ENCODE data around the gene CARD8.

CARD8 gene

DNA sequence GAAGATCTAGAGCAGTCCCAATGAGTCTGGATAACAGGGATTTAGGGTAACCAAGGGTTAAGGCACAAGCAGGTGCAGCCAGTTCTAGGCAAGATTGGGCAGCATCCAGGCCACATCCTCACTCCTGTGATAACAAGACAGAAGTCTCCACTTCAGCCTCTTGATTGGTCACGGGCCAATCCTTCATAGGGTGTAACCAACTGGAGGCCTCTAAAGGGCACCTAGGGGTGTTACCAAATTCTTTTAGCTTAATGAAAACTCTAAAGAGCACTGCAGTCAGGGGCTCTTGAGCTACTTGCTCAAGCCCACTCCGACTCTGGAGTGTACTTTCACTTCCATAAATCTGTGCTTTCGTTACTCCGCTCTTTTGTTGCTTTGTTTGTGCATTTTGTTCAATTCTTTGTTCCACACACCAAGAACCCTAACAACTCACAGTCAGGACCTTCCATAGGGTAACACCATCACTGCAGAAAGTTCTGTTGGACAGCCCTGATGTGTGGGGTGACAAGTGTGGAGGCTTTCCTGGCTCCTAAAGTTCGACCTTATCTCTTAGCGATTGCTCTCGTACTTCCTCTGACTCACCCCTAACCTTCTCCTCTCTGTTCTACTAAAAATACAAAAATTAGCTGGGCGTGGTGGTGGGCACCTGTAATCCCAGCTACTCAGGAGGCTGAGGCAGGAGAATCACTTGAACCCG is 49.2 kb downstream of the CARD8 start:
- no peak for DNase-seq (ENCODE audit: low spot score)

DNA sequence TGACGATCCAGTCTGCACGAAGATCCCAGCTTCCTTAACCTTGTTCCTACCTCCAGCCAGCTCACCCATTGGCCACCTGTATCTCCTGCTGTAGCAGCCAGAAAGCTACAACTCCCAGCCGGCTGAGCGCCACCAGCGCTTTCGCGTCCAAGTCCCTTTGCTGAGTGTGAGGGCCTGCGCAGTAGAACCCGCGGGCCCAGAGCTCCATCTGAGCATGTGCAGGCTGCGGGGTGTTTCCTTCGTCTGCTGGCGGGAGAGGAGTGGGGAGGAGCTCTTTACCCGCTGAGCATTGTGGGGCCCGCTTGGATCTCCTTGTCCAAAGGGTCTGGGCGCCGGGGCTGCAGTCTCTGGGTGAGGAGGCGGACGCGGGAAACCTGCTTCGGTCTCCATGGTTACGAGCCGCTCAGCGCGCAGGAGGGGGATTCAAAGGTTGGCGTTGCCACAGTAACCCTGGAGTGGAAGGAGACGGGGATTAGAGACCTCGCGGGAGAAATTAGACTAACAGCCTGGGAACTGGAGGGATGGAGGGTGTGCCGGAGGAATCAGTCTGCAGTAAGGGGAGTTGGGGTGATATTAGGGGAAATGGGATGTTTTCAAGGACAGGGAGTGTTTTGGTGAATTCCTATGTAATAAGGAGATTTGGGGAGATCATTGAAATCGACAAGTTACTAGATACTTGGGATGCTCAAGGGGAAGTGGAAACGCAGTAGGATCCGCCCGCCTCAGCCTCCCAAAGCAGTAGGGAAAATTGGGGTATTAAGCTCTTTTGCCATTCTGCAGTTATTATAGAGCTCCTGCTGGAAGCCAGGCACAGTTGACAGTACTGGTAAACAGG is 51.7 kb downstream of the CARD8 start:
- peak; percentile 92 for DNase-seq (ENCODE audit: low spot score)

DNA sequence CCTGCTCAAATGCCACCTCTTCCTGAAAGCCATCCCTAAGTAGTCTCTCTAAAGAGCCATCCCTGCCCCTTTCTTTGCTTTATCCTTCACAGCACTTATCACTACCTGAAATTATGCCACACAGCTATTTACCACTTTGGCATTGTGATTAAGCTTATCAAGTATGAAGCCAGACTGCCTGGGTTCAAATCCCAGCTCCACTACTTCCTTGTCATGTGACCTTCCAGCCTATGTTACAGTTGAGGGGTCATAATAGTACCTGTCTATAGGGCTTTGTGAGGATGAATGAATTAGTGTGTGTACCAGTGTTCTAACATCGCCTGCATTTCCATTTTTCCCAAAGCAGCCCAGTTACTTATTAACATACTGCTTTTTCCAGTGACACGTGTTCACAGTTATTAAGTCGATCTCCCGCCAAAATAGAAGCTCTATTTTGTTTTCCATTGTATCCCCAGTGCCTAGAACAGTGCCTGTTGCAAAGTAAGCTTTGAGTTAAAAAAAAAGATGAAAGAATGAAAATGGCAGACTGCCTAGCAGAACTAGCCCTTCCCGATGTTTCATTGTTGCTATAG is 52.4 kb downstream of the CARD8 start:
- DNase-seq (ENCODE audit: low spot score) = no peak

DNA sequence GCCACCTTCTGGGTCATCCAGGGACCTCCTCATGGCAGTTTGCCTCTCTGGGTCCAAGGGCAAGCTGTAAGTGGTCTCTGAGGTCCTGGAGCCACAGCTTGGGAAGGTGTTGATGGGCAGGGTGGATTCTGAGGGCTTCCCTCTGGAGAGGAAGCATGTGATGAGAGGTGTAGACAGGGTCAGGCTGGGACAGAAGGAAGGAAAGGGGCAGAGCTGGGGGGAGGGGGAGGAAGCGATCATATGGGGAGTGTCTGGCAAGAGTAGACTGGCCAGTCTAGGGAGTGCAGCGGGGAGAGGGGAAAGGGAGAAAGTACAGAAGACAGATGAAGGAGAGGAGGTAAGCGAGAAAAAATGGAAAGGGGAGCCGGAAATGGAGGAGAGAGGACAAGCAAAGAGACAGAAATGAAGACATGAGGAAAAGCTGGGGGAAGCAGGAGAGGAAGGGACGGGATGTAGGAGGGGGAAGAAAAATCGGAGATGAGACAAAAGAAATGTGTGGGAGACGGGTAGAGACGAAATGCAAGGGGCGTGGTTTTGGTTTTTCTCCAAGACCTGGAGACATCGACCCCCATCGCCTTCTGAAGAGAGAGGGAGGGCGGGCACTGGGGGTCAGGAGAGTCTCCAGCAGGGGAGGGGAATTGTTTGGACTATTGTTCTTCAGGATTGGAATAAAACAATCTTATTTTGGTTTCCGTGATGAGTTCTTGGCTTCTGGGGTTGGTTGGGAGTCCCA is 58.6 kb downstream of the CARD8 start:
- DNase-seq (ENCODE audit: low spot score) = no peak

DNA sequence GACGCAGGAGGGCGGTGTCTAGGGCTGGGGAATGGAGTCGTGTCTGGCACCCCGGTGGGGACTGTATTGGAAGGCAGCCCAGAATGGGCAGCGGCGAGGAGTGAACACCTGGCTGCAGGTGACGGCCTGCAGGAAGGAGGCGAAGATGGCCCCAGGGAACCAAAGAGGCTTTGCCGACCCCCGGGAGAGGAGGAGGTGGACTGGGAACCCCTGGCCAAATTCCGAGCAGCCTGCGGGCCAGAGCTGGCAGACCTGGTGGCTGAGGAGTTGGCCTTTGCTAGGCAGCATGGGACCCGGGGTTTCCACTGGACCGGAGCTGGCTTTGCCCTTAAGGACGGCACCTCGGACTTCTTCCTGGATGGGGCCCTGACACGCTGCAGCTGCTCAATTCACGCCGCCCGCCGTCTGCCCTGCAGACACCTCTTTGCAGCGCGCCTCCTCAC is 59.4 kb downstream of the CARD8 start:
- DNase-seq (ENCODE audit: low spot score) = no peak

DNA sequence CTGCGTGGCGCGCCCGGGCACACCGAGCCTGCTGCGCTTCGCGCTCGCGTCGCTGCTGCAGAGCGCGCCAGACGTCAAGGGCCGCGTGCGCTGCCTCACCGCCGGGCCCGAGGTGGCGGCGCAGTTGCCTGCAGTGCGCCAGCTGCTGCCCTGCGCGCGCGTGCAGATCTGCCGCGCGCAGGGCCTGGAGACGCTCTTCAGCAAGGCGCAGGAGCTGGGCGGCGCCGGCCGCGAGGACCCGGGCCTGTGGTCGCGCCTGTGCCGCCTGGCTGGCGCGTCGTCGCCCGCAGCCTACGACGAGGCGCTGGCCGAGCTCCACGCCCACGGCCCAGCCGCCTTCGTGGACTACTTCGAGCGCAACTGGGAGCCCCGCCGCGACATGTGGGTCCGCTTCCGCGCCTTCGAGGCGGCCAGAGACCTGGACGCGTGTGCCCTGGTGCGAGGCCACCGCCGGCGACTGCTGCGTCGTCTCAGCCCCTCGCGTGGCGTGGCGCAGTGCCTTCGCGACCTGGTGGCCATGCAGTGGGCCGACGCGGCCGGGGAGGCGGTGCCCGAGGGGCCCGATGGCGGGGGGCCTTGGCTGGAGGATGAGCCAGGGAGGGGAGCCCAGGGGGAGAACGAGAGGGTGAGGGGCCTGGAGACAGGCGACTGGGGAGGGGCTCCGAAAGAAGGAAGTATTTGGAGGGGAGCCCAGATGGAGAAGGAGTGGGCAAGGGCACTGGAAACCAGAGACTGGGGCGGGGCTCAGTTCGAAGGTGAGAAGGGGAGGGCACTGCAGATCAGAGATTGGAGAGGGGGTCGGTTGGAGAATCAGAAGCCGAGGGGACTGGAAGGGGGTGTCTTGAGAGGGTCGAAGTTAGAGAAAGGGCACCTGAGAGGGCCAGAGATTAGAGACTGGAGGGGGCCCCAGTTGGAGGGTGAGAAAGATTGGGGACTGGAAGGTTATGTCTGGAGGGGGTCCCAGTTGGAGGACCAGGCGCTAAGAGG is 60.6 kb downstream of the CARD8 start:
- DNase-seq (ENCODE audit: low spot score) = no peak

DNA sequence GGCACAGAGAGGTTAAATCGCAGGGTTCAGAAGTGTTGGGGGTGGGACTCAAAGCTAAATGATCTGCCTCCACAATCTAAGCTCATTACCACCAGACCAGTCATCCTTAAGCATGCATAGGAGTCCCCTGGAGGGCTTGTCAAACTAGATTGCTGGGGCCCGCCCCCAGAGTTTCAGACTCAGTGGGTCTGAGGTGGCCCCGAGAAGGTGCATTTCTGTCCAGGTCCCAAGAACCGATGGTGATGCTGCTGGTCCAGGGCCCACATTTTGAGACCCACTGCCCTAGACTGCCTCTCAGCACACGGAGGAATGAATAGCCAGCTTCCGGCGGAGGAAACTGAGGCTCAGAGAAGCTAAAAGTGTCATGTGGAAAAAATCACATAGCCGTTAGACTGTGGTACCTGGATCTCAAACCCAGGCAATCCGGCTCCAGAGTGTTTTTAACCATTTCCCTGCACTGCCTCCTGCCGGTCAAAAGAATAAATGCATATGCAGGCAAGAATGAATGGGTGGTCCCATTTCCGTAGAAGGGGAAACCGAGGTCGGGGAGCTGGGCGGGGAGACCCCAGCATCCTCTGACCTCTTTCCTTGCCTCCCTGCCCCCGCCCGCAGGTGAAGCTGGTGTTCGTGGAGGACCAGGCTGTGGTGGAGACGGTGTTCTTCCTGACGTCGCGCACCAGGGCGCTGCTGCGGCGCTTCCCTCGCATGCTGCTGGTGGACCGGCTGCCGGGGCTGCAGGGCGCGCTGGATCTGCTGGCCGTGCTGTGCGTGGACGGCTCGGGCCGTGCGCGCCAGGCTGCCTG is 61.5 kb downstream of the CARD8 start:
- peak; percentile 30 for DNase-seq (ENCODE audit: low spot score)

DNA sequence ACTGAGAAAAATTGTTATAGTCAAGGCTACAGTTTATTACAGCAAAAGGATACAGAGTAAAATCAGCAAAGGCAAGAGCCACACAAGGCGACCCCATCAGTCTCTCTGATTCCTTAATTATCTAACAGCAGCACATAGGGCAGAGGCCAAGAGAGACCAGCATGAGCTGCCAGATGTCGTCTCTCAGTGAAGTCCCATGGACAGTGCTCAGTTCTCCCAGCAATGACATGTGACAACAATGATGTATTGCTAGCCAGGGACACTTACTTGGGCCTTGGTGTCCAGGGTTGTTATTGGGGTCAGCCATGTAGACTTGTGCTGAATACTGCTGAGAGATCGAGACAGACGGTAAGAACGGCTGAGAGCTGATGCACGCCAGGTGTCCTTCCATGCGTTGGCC is 63.0 kb downstream of the CARD8 start:
- no peak for DNase-seq (ENCODE audit: low spot score)

DNA sequence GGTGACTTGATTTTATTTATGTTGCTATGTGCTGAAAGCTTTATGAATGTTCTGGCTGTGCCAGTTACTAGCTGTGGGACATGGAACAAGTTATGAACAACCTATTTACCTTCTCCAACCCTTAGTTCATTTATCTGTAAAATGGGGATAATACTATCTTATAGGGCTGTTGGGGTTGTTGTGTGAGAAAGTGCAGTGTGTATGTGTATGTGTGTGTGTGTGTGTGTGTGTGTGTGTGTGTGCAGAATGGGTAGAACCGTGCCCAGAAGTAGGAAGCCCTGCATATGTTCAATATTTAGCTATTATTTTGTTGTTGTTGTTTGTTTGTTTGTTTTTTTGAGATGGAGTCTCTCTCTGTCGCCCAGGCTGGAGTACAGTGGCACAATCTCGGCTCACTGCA is 64.8 kb downstream of the CARD8 start:
- no peak for DNase-seq (ENCODE audit: low spot score)

DNA sequence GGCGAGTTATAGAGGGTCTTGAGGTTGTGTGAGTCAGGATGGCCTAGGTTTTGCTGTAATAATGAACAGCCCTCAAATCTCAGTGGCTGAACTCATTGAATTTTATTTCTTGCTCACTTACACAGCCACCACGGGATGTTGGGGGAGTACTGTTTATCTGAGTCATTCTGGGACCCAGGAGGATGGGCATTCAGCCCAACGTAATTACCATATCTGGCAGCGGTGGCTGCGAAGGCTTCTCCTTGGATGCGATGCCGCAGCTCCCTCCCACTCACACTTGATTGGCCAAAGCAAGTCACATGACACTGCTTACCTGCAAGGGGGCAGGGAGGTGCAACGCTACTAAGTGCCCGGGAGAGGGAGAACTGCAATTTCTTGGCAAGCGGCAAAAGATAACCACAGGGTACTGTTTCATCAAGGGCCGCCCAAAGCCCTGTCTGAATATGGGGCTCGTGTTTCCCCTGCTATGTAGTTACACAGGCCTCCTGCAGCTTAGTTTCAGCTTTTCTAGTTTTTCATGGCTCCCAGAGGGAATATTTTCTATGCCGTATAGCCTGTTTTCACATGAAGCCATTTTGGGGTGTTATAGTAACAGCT is 65.3 kb downstream of the CARD8 start:
- peak; percentile 6 for DNase-seq (ENCODE audit: low spot score)

DNA sequence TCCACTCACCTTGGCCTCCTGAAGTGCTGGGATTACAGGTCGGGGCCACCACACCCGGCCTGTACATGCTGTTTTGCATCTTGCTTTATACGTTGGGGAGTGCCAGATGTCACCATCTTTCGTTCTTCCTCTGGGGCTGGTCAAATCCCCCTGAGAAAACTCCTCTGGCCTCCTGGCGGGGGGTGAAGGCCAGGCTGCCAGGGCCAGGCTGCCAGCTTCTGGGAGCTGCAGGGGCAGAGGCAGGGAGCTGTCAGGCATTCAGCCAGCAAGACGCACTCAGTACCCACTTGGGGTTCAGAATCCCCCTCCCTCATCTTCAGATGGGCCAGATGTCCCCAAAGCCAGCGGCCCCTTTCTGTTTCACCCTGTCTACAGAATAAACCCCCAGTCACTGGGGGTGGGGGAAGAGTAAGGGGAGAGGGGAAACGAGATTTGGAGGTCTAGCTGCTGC is 69.1 kb downstream of the CARD8 start:
- DNase-seq (ENCODE audit: low spot score) = no peak

DNA sequence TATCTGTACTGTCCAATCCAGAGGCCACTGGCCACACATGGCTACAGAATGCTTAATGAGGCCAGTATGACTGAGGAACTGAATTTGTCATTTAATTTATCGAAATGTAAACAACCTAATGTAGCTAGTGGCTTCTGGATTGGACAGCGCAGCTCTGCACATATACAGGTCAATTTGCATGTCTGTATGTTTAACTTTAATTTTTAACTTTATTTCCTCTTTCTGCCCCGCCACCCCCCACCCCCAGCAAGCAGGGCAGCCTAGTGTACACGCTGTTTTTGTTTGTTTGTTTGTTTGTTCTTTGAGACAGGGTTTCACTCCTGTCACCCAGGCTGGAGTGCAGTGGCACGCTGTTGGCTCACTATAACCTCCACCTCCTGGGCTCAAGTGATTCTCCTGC is 69.7 kb downstream of the CARD8 start:
- DNase-seq (ENCODE audit: low spot score) = no peak

DNA sequence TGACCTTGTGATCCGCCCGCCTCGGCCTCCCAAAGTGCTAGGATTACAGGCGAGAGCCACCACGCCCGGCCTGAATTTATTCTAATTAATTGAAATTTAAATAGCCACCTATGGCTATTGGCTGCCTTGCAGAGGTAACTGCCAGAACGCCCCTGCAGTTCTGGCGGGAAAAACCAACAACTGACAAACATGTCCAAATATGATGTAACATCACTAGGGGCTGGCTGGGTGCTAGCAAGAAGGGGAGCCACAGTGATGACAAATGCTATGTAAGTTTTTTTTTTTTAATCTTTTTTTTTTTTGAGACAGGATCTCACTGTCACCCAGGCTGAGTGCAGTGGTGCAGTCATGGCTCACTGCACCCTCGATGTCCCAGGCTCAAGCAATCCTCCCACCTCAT is 72.4 kb downstream of the CARD8 start:
- no peak for DNase-seq (ENCODE audit: low spot score)

DNA sequence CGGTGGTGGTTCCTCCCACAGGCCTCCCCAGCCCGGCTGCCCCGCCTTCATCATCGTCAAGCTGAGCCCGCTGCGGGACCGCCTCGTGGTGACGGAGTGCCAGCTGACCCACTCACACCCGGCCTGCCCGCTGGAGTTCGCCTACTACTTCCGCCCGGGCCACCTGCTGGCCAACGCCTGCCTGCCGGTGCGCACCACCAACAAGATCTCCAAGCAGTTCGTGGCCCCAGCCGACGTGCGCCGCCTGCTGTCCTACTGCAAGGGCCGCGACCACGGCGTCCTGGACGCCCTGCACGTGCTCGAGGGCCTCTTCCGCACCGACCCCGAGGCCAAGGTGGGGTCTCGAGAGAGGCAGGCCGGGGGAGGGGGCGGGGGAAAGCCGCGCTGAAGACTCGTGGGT is 73.3 kb downstream of the CARD8 start:
- no peak for DNase-seq (ENCODE audit: low spot score)

DNA sequence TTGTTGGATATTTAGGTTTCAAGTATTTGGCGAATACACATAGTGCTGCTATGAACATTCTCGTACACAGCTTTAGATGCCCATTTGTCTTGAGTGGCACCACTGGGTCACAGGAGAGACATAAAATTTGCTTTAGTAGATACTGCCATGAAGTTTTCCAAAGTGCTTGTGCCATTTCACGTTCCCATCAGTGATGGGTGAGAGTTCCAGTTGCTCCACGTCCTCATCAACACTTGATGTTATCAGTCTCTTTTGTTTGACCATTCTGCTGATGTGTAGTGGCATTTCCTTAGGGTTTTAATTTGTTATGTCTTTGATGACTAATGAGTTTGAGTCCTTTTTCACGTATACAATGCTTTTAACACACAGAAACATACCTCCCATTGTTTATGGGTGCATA is 74.2 kb downstream of the CARD8 start:
- no peak for DNase-seq (ENCODE audit: low spot score)

DNA sequence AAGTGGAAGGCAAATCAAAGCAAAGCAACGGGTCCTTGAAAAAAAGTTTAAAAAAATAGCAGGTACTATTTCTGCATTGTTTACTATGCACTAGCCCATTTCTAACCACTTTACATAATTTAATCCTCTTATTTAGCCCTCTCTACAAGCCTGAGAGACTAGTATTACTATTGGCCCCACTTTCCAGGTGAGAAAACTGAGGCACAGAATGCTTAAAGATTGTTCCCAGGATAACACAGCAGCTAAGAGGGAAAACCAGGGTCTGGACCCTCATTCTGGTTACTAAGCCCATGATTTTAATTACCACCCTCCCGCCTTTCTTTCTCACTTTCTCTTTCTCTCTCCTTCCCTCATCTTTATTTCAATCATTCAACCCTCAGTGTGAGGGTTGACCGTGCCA is 79.5 kb downstream of the CARD8 start:
- DNase-seq (ENCODE audit: low spot score) = no peak

DNA sequence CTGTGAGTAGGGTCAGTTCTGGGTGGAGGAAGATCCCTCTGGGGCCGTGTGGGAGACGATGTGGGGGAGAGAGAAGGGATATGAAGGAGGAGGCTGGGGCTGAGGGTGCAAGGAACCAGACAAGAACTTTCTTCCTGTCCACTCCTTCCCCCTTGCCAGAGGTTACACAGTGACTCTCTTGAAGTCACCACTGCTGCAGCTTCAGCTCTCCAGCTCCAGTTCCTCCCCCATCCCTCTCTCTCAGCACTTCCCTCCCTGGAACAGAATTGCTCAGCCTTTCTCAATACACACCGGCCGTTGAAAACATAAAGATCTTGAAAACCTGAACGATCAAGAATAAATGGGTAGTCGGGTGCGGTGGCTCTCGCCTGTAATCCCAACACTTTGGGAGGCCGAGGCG is 80.1 kb downstream of the CARD8 start:
- no peak for DNase-seq (ENCODE audit: low spot score)

DNA sequence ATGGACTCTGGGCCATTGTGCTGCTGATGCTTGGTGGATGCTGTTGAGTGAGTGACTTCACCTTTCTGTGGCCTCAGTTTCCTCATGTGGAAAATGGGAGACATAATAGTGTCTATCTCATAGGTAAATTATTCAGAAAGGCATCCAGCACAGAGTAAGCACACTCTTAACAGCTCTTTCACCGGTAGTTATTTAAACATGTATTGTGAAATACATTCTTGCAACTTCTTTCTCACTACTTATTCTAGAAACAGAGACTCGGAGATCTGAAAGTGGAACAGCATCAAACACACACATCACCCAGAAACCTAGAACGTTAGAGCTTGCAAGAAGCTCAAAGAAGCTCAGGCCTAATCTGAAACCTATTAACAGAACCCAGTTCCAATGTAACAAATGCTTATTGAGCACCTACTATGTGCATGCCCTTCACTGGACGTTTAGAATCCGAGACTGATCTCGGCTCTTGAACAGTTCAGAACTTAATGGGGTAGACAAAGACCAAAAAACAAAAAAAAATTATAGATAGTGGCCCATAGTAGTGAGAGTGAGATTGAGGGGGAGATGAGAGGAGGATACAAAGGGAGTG is 81.2 kb downstream of the CARD8 start:
- DNase-seq (ENCODE audit: low spot score) = no peak

DNA sequence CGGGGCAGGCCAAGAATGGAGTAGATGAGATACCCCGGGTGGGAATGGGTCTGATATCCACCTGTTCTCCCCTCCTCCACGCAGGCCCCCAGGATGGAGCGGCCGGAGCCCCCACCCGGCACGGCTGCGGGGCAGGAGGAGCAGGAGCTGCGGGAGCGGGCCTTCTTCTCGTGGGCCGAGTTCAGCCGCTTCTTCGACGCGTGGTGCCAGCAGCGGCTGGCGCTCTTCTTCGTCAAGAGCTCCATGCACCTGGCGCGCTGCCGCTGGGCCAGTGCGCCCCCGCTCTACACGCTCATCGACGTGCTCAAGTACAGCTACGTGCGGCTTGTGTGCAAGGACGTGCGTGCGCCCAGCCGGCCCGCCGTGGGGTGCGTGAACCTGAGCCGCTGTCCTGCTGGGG is 84.0 kb downstream of the CARD8 start:
- DNase-seq (ENCODE audit: low spot score) = no peak

All from CD4-positive, alpha-beta T cell treated with Interleukin-2 at 100 ng/mL for 4 hours (primary cell).